Type B pancreatic cell (in vitro differentiated cells): ENCODE results near the gene MRPL24. TPM values are rescaled to one million over a fixed set of nuclear protein-coding genes. Genes with fewer than 3 reads are reported as not detected.

ENCODE experiments used
- DNase-seq: peaks from one replicate; pipeline ENCODE4 v3.0.0; 2021; ENCODE audit warnings: mixed read lengths; ENCODE audit not compliant: unreplicated experiment; ENCODE audit errors: extremely low spot score
- H3K27ac Mint-ChIP-seq: 2 replicates; pipeline ENCODE4 v1.8.0; 2021; ENCODE audit warnings: mild to moderate bottlenecking, mixed read lengths
- H3K27me3 Mint-ChIP-seq: 2 replicates; pipeline ENCODE4 v1.8.0; 2021; ENCODE audit warnings: mixed read lengths
- H3K36me3 Mint-ChIP-seq: 2 replicates; pipeline ENCODE4 v1.8.0; 2021; ENCODE audit warnings: mixed read lengths
- H3K4me1 Mint-ChIP-seq: one replicate; pipeline ENCODE4 v1.8.0; 2021; ENCODE audit warnings: mixed read lengths; ENCODE audit not compliant: unreplicated experiment
- H3K4me3 Mint-ChIP-seq: 2 replicates; pipeline ENCODE4 v1.8.0; 2021; ENCODE audit warnings: mild to moderate bottlenecking, mixed read lengths
- H3K9me3 Mint-ChIP-seq: 2 replicates; pipeline ENCODE4 v1.8.0; 2021; ENCODE audit warnings: mixed read lengths
- total RNA-seq: library from RNA; stranded (reverse); gene quantifications from 2 replicates; pipeline ENCODE4 v1.2.1, GENCODE V29; 2021; ENCODE audit warnings: low replicate concordance
- TF ChIP-seq, protein P1 (sequence below): fragments of 200-600 bp; sonication (generic); conservative IDR thresholded peaks from 2 replicates; pipeline ENCODE4 v1.5.0; 2021; ENCODE audit warnings: antibody characterized with exemption, mild to moderate bottlenecking

MRPL24 gene
- total RNA-seq, 1 donor from 2014 or later, result 58.6 TPM

- Mint-ChIP-seq H3K27ac (peak overlapping the region; percentile 74), H3K4me3 (peak overlapping the region; percentile 47), H3K27me3 (no peaks in the 10 kb centered on the region), H3K9me3 (no peaks in the 10 kb centered on the region), H3K4me1 (peaks cover 58% of the 10 kb centered on the region), H3K36me3 (peaks cover 27% of the 10 kb centered on the region)
- DNase-seq, result no peak
- TF ChIP-seq, protein P1, sequence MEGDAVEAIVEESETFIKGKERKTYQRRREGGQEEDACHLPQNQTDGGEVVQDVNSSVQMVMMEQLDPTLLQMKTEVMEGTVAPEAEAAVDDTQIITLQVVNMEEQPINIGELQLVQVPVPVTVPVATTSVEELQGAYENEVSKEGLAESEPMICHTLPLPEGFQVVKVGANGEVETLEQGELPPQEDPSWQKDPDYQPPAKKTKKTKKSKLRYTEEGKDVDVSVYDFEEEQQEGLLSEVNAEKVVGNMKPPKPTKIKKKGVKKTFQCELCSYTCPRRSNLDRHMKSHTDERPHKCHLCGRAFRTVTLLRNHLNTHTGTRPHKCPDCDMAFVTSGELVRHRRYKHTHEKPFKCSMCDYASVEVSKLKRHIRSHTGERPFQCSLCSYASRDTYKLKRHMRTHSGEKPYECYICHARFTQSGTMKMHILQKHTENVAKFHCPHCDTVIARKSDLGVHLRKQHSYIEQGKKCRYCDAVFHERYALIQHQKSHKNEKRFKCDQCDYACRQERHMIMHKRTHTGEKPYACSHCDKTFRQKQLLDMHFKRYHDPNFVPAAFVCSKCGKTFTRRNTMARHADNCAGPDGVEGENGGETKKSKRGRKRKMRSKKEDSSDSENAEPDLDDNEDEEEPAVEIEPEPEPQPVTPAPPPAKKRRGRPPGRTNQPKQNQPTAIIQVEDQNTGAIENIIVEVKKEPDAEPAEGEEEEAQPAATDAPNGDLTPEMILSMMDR, result no peak
These were observed 43.4 kb downstream of the MRPL24 start for GRCh38 chr1:156697481-156697880.

- Mint-ChIP-seq H3K27me3 (no peaks in the 10 kb centered on the region), H3K27ac (peak overlapping the region; percentile 74), H3K36me3 (peaks cover 27% of the 10 kb centered on the region), H3K4me3 (peak overlapping the region; percentile 46), H3K9me3 (no peaks in the 10 kb centered on the region), H3K4me1 (peaks cover 65% of the 10 kb centered on the region)
- no peak for DNase-seq
- TF ChIP-seq, protein P1, result no peak
These were observed 44.1 kb downstream of the MRPL24 start for GRCh38 chr1:156696755-156697154.

DNA sequence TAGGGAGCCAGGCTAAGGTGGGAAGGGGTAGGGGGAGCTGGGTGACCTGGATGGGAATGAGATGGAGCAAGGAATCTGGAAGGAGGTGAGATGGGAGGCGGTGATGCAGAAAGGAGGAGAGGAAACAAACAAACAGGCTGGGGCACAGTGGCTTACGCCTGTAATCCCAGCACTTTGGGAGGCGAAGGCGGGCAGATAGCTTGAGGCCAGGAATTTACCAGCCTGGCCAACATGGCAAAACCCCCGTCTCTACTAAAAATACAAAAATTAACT is 46.3 kb downstream of the MRPL24 start:
- peak overlapping the region; percentile 94 for H3K27ac Mint-ChIP-seq
- DNase-seq, result no peak
- no peaks in the 10 kb centered on the region for H3K9me3 Mint-ChIP-seq
- TF ChIP-seq, protein P1, result no peak
- peak overlapping the region; percentile 73 for H3K4me3 Mint-ChIP-seq
- peaks cover 72% of the 10 kb centered on the region for H3K4me1 Mint-ChIP-seq
- H3K27me3 Mint-ChIP-seq, result peaks cover 4% of the 10 kb centered on the region
- peaks cover 16% of the 10 kb centered on the region for H3K36me3 Mint-ChIP-seq

DNA sequence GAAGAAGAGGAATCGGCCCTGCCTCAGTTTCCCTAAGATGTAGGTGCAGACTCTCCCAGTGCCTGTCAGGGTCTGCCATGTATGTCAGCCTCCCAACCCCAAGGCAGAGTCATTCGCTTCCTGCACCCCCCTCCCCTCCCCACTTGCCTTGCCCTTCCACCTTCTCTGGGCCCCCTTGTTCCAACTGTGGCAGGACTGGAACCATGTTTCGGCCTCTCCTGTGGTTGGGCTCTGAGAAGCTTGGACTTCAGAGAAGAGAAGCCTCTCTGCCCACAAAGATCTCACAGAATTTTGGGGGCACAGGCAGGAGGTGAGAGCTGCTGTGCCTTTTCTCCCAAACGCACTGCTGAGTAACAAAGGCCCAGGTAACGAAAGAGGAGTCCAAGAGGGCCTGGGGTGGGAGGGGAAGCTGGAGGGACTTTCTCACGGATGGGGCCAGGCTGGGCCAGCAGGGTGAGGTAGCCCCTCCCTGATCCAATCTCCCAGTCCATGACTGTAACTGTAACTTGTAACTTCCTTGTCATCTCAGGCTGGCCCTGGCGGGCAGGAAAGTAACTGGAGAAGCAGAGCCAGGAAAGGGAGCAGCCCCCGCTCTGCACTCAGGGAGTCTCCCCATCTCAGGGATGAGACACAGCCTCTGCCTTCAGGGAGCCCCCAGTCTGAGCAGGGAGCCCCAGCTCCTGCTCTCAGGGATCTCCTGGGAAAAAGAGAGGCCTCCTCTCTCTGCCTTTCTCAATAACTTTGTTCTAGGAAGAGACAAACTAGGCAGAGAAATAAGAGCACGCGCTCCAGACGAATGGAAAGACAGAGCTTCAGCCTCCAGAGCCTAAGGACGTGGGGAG is 46.8 kb downstream of the MRPL24 start:
- TF ChIP-seq, protein P1, result peak; percentile 37
- peaks cover 13% of the 10 kb centered on the region for H3K36me3 Mint-ChIP-seq
- no peak for DNase-seq
- peak overlapping the region; percentile 73 for H3K4me3 Mint-ChIP-seq
- no peaks in the 10 kb centered on the region for H3K9me3 Mint-ChIP-seq
- peaks cover 73% of the 10 kb centered on the region for H3K4me1 Mint-ChIP-seq
- peak overlapping the region; percentile 94 for H3K27ac Mint-ChIP-seq
- peaks cover 7% of the 10 kb centered on the region for H3K27me3 Mint-ChIP-seq

DNA sequence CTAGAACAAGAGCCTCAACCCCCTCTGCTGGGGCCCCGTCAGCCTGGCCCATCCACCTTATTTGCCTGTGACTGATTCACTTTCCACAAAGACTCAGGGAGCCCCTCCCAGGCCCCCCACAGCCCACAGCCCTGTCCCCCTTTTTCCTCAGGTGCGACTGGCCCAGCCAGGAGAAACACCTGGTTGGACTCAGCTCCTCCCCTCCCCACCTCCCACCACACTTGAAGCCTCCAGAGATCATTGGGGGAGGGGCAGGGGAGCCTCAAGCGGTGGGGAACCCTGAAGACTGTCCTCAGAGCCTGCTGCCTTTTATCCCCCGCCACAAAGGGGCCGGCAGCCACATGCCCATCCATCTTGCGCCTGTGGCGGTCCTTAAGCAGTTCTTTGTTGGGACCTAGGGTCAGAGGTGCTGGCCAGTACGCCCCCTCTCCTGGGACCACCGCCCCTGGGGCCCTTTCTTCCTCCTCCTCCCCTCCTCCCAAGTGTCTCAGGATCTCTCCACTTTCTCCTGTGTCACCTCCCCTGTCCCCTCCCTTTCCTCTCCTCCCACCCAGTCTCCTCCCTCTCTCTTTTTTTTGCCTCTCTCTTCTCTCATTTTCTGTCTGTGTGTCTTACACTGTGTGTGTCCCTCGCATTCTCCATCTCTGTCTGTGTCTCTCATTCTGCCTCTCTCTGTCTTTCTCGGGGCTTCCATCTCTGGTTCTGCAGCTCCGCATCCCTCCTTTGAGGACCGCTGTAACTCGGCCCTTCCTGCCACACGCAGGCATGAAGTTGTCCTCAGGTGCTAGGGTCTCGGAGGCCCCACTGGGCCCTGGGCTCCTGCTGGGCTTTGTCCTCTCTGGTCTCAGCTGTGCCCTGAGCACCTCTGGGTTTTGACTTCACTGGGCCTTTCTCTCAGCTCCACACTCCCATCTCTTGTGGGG is 47.7 kb downstream of the MRPL24 start:
- Mint-ChIP-seq H3K9me3 (no peaks in the 10 kb centered on the region), H3K4me1 (peaks cover 72% of the 10 kb centered on the region), H3K36me3 (peaks cover 8% of the 10 kb centered on the region), H3K4me3 (peak overlapping the region; percentile 73), H3K27ac (peak overlapping the region; percentile 94), H3K27me3 (peaks cover 7% of the 10 kb centered on the region)
- TF ChIP-seq, protein P1, result no peak
- DNase-seq, result no peak
